Ovary (tissue), 3 donors: Measurements from ENCODE around the gene MIA.

Experiments used
- POLR2A ChIP-seq: fragments of 450-650 bp; IDR thresholded peaks from one replicate; pipeline ENCODE4 v1.6.1; 2017; ENCODE audit warnings: antibody characterized with exemption, mild to moderate bottlenecking, moderate library complexity
- TF ChIP-seq, protein P1 (sequence below), 3 donors: fragments of 450-650 bp in 2 of 3; fragments of 200-600 bp in 1 of 3; IDR thresholded peaks; one replicate each; pipeline versions ENCODE4 v1.5.1 to v1.8.0; 2016 to 2022; ENCODE audit warnings: antibody characterized with exemption in 3 of 3, mild to moderate bottlenecking in 1 of 3
- donor health status: DM: no; HTN: no; CAD: no.

DNA sequence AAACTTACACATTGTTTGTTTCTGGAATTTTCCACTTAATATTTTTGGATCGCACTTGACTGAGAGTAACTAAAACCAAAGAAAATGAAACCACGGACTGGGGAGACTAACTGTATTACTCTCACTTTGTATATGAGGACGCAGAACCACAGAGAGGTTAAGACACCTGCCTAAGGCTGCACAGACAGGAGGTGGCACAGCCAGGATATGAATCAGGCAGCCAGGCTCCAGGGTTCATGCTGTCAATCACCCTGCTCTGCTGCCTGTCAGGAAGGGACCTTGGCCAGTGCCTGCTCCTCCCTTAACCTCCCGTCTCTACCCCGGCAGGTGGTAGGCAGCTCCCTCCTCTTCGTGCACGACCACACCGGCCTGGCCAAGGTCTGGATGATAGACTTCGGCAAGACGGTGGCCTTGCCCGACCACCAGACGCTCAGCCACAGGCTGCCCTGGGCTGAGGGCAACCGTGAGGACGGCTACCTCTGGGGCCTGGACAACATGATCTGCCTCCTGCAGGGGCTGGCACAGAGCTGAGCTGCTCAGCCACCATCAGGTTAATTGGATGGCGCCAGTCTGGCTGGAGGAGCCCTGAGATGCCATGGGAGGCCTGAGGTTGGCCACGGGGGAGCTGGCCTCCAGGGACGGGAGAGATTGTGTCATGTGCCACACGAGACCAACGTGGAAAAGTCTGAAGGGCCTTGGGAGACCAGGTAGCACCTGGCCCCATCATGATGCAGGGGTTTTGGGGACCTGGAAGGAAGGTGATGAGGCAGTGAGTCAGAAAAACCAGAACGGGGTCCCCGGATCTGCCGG lies 36.1 kb upstream of the MIA start:
- TF ChIP-seq, protein P1, sequence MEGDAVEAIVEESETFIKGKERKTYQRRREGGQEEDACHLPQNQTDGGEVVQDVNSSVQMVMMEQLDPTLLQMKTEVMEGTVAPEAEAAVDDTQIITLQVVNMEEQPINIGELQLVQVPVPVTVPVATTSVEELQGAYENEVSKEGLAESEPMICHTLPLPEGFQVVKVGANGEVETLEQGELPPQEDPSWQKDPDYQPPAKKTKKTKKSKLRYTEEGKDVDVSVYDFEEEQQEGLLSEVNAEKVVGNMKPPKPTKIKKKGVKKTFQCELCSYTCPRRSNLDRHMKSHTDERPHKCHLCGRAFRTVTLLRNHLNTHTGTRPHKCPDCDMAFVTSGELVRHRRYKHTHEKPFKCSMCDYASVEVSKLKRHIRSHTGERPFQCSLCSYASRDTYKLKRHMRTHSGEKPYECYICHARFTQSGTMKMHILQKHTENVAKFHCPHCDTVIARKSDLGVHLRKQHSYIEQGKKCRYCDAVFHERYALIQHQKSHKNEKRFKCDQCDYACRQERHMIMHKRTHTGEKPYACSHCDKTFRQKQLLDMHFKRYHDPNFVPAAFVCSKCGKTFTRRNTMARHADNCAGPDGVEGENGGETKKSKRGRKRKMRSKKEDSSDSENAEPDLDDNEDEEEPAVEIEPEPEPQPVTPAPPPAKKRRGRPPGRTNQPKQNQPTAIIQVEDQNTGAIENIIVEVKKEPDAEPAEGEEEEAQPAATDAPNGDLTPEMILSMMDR (IDR thresholded peaks at IDR 0.05) = no peak
- no peak for TF ChIP-seq POLR2A
